HG03108 (cell line): ENCODE results near the gene AMFR.

ENCODE experiments used
- ATAC-seq: cut with Tn5 transposase; IDR thresholded peaks from one replicate; pipeline ENCODE4 v1.9.1; 2021; ENCODE audit warnings: moderate library complexity; ENCODE audit not compliant: unreplicated experiment

AMFR gene

DNA sequence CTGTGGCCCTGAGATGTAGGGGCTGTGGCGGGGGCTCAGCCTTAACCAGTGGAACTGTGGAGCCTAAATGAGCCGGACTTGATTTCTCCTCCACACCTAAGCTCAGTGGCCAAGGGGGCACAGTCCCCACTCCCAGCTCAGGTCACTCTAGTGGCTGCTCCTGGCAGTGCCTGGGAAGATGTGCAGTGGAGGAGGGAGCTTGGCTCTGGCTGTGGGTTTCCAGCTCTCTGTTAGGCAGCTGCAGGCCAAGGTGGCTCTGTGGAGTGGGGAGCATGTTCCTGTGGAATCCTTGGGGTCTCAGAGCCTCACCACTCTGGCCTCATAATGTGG is 76.3 kb downstream of the AMFR start:
- no peak for ATAC-seq

DNA sequence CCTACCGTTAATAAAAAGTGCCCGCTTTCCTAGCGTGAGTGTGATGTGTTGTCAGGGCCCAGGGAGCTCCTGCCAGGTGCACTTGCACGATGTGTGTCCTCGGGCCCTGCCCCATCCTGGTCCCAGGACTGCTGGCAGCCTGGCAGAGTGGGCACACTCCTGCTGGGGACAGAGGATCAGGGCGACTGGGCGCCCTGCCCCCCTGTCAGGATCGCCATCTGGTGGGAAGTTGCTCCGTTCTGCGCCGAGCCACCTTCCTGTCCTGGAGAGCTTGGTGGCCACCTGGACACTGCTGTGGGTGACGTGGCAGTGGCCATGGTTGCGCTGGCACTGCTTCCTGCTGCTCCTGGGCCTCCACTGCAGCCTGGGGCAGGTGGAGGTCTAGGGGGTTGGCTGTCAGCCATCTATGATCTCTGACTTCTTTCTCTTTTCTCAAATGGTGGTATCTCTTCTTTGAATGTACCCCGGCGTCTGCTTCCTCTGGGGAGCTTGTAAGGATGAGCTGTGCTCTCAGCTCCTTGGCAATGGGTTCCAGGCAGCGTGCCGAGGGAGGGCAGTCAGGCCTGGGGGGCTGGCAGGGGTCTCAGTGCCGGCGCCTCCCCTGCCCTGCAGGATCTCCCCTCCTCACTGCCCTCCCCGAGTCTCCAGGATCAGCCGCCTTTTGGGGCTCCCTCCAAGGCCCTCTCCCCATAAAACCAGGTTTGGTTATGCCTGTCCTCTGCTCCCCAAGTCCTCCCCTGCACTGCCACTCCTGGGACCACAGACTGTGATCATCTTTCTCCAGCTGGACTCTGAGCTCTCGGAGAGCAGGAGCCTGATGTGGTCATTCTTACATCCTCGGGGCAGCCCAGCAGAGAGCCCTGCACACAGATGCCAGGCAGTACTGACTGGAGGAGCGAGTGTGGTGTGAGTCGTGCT is 76.9 kb downstream of the AMFR start:
- no peak for ATAC-seq

DNA sequence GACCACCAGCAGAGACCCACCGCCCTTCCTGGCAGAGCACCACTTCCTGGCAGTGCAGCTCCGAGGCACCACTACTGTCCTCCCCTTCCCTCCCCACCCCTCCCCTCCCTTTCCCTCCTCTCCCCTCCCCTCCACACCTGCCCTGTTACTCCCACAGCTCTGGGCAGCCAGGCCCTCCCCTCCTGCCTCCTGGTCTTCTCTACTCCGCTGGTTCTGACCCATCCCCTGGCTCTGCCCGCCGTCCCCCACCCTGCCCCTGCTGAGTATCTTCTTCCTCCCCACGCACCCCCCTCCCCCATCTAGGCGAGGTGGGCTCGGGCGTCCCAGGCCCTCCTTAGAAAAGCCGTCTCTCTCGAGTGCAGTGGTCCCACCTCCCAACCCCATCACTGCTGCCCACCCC is 77.7 kb downstream of the AMFR start:
- ATAC-seq, result no peak

DNA sequence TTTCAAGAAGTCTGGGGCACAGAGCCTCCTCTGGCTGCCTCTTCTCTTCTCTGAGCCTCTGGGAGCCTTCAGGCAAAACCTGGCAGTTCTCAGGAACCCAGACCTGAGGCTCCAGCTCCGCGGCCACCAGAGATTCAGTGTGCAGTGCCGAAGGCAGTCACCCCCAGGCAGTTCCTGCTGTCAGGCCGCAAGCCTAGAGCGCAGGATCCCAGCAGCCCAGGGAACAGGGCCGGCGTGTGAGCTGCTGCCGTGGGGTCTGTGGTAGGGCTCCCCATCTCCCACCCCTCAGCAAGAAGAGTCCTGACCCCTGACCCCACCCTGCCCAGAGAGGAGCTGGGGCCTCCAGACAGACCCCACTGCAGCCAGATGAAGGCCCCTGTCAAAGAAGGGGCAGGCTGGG is 78.2 kb downstream of the AMFR start:
- no peak for ATAC-seq

DNA sequence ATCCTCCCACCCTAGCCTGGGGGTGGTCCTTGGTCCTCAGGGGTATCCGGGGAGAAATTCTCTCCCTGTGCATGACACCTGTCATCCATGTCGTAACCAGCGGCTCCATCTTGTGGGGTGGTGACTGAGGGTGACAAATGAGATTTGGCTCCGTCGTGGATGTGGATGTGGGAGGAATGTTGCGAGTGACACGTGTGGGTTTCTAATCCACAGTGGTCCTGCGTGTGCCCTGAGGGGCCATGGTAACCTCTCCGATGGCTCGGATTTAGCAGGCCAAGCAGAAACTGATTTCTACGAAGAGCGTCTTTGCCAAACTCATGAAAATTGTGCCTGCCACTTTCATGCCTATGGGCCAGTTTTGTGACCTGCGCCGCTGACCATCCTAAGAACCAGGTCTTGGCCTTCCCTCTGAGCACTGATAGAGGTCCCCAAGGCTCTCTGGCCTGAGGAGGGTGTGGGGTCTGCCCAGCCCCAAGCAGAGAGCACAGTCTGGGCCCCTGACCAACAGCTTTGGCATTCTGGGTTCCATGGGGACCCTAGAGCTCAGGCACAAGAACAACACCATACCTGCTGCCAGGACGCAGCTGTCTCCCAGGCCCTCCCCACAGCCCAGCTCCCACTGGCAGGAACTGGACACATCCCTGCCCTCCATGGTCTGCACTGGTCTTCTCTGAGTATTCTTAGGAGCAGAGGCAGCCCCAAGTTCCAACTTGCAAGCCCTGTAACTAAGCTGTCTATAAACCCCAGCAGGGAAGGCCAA is 79.0 kb downstream of the AMFR start:
- ATAC-seq, result no peak

DNA sequence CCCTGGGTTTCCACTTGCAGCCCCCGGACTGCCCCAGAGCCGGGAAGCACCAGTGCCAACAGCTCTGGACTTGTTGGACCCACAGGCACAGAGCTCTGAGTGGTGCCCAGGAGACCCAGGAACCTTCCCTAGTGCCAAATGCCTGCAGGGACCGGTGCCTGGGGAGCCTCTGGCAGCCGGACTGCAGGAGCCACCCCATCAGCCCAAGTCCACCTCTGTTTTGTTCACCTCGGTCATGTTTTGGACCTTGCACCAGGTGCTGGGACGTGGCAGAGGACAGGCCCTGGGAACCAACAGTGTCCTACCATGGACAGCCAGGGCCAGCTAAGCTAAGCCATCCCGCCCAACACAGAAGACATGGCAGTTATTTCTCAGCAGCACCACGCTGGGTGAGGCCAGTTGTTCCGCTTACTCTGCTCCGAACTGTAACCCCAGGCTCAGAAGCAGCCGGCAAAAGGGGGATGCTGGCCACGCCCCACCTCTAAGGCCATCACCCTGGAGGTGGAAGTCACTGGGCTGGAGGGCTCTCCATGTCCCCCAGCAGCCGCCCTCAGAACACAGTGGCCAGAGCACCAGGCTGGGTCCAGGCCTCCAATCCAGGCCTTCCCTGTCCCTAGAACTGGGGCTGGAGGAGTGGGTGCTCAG is 79.8 kb downstream of the AMFR start:
- ATAC-seq, result no peak

DNA sequence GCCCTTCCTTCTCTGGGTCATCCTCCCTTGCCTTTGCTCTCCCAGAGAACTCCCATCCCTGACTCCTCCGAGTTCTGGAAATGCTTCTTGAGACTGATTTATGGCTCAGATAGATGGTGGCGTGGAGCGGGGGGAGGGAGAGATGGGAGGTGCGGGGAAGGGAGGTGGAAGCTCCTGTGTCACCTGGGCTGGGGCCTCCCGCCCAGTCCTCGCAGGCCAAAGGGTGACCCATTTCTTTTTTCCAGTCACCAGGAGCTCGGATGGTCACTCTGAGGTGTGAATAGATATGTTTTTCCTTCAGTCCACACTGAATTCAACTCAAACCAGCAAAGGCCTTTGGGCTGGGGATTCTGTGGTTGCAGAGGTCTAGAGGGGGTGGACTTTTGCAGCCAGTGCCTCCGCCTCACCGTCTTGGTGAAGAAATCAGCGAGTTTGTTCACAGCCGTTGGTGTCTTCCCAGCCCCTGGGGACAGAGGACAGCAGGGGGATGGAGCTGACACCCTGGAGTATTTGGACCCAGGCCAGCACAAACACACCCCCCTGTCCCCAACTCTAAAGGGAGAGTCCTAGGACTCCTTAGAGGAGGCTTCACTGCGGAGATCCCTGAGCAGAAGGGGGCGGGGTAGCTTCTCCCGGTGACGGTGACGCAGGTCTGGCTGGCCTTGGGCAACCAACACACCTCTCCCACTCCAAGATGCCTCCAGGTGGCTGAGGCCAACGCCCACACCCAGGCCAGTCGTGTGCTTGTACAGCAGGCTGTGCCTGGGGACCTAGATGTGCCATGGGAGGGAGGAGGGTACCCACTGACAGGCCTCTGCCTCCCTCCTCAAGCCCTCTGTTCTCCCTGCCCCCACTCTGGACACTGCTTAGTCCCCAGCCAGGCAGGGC is 80.6 kb downstream of the AMFR start:
- ATAC-seq, result no peak

DNA sequence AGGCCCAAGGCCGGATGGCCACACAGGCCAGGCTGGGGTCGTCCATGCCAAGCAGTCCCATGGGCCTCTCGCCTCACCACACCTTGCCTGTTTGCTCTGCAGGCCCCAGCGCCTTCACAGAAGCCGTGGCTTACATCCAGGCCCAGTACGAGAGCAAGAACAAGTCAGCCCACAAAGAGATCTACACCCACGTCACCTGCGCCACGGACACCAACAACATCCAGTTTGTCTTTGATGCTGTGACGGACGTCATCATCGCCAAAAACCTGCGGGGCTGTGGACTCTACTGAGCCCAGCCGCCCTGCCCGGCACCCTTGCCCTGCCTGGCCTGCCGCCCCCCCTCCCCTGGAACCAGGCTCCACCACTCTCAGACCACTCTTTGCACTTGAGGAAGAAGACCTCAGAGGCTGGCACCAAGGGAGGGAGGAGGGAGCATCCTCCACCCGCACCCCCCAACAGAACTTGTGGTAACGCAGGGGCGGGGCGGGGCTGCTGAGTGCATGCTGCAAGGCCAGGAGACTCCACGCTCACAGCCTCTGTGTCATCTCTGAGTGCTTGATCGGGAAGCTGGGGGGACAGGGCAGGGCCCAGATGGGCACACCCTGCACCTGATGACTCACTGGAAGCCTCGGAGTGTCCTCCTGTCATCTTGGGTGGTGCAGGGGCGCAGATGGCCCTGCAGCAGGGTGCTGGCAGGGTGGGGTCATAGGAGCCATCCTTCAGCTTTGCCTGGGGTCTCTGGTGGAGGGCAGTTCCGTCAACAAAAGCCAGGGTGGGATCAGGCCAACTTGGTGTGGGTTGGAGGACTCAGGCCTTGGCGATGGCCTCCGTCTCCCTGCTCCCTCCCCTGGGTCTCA is 81.5 kb downstream of the AMFR start:
- no peak for ATAC-seq

DNA sequence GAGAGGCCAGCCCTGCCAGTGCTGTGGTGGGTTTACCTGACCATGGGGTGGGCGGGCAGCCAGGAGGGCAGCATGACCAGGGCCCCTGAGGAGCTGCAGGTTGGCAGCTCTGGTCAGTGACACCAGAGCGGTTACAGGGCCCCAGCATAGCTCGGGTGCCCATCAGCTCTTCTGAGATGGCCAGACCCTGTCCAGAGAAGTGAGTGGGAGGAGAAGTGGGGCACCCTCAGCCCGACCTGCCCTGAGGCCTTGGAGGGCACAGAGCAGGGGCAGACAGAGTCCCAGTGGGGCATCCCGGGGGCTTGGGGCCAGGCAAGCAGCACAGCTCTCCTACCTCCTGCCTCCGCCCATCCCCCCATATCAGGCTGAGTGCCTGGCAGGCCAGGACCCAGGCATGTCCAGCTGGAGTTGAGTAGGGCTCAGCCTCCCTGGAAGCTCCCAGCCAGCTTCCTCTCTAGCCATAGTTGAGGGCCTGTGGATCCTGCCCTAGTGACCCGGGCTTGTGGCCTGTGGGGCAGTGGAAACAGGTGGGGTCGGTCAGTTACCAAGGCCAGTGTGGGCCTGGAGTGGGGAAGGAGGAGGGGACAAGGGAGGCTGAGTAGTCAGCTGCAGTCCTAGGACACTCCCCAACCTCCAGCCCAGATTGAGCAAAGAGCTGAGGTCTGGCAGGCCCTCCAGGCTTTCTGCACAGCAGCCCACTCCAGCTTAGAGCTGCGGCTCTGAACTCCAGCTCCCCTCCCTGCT is 83.5 kb downstream of the AMFR start:
- ATAC-seq, result no peak

DNA sequence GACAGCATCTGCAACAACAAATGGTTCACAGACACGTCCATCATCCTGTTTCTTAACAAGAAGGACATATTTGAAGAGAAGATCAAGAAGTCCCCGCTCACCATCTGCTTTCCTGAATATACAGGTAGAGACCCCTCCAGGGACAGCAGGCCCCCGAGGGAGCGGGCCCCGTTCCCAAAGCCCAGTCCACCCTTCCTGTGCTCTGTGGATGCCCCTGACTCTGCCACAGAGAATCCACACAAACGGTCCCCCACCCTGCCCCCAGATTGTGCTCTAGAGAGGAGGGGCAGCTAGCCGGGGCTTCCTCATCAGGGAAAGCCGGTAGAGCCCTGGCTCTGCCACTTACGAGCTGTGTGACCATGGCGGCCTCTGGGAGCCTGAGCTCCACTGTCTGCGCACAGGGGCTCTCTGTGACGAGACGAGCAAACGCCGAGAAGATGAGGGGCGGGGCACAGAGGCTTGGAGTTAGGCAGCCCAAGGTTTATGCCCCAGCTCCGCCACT is 84.4 kb downstream of the AMFR start:
- no peak for ATAC-seq

DNA sequence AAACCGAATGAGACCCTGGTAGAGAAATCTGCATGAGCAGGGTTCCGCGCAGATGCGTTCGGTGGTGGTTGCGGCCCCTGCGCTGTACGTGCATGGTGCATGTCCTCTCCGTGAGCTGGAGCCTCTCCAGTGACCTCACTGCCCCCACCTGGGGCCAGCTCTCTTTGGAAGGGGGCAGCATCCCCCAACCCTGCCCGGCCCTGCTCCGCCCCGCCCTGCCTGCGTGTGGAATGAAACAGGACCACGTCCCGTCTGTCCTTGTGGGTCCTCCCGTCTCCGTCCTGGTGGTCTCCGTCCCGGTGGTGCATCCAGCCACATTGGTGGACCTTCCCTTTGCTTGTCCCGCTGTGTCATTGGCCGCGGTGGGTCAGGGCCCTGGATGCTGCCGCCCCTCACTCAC is 84.9 kb downstream of the AMFR start:
- ATAC-seq, result no peak

DNA sequence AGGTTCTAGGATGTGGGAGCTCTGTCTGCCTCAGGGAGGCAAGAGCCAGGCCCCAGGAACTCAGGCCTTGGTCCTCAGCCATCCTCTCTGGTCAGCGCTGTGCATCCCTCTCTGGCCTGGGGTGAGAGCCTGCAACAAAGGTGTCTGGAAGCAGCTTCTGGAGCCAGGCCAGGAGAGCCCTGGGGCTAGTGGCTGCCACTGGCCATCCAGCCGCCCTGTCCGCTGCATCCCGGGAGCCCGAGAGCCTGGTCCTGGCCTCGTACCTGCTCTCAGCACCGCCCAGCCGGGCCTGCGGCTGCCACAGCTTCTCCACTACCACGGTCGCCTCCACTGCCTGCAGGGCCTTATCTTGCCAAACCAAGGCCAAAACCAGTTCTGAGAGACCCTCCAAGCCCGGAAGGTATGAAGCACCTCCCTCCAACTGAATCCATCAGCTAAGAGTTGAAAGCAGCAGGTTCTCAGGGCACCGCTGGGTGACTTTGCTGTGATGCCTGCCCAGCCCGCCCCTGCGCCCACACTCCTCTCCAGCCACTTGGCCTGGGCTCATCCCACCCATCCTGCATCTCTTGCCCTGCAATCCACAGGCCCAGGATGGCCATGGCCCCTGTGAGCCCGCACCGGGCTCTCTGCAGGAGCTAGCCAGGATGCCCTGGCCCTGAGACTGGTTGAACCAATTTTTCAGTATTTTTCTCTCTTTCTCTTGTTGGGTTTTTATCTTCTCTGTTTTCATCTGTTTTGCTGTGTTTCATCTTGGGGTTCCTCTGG is 85.7 kb downstream of the AMFR start:
- ATAC-seq, result no peak

DNA sequence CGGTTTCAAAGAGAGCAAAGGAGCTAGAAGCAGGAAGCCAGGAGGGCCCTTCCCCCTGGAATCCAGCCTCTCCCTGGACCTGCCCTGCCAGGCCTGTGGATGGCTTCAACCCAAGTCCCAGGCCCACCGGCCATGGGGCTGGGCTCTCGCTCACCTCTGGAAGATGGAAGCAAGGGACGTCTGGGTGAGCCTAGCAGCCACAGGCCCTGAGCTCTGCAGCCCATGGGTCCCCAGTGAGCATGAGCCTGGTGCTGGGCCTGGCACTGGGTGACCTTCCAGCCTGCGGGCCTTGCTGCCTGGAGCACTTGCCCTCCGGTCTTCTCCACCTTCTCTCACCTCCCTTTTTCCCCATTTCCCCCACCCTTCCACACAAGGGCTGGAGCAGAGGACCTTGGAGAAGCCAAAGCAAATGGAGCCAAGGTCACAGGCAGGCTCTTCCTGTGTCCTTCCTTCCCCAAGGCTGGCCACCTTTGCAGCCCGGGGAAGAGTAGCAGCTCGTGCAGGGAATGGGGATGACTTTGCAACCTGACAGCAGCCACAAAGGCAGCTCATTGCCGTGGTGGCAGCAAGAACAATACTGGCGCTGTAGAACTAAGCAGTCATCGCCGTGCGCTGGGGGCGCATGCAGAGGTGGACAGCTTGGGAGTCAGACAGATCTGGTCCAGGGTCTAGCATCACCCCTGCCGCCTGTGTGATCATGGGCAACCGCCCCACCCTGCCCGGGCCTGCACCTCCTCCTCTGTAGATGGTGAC is 86.6 kb downstream of the AMFR start:
- no peak for ATAC-seq

DNA sequence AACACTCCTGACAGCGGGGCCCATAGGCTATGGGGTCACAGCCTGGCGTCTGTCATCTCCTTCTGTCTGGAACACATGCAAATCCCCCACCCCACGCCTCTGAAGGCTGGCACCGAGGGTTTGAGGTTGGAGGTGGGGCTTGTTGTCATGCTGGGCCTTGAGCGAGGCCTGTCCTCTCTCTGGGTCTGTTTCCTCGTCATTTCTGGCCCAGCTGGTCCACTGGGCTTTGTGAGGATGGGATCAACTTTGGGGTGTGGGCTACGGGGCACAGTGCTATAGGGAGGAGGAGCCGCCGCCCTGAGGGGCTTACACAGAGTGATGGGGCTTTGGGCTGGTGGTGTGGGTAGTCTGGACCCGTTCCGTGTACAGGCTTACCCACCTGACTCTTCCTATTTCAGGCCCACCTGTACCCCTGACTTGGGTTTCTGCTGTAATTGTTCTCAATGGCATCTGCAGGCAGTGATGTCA is 87.5 kb downstream of the AMFR start:
- no peak for ATAC-seq

DNA sequence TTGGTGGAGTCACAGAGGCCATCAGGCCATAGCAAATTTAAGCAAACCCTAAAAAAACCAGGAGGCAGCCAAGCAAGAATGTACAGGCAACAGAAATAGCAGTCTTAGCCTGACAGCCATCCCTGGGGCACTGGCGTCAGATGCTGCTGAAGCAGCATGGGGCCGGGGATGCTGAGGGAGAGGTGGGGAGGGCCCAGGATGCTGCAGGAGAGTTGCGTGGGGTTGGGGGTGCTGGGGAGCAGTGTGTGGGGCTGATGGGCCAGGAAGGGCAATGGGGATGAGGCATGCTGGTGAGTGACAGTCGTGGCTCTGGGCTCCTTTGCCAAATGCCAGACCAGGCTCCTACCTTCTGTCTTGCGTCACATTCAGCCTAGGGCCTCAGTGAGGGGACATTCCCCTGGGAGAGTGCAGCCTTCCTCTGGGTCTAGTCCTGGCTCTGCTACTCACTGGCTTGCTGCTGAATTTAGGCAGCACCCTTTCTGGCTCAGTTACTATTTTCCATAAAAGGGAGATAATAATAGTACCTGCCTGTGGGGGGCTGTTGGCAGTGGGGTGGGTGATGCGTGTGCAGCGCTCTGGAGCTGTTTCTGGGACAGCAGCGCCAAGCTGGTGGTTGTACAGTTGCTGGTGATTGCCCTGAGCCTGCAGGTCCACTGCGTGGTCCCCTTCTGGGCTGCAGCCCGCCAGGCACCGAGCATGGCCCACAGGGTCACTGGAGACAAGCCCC is 88.1 kb downstream of the AMFR start:
- no peak for ATAC-seq

DNA sequence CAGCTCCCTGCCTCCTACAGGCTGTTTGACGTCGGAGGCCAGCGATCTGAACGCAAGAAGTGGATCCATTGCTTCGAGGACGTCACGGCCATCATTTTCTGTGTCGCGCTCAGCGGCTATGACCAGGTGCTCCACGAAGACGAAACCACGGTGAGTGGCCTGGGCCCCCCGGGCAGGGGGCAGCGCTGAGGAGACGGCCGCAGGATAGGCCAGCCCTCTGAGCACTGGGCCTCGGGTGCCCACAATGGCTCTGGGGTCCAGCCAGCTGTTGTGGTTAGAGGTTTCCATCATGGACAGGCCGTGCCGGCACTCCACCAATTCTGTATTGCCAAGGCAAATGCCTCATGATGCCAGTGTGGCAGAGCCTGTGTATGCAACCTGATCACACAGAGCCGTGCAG is 88.6 kb downstream of the AMFR start:
- no peak for ATAC-seq
